Globus pallidus (tissue), 1 donor: Measurements from ENCODE around the gene SYCP1.
"Not testable (repeated sequence)": the region's sequence is repeated elsewhere in the genome, so short reads cannot be mapped to it uniquely, and the experiment has no call there.

ENCODE experiments used
- DNase-seq: peaks from one replicate; pipeline ENCODE4 v3.0.0-alpha.2; 2015; ENCODE audit warnings: low spot score

The SYCP1 gene

DNA sequence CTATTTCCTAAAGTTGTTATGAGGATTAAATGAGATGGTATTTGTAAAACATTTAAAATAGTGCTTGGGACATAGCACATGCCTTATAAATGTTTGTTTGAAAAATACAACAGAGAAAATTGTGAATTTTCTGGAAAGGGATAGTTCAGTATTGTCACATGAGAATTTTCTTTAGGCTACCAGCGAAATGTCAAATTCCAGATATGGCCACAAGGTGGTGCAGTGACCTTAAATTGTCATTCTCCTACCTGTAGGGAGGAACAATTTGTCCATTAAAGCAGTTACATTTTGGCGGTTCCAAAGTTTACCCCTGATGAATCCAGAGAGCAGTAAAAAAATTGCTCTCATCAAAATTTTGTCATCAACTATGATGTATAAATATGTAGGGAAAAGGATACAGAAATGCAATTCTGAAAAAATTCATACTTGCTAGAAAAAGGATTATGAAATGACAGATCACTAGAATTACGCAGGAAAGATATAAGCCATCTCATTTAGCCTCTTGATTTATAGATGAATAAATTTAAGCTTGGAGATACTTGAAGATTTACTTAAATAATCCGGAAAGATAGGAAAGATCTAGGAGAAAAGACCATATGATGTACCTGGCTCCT, 124.7 kb downstream of the SYCP1 start:
- DNase-seq: peak; percentile 17

DNA sequence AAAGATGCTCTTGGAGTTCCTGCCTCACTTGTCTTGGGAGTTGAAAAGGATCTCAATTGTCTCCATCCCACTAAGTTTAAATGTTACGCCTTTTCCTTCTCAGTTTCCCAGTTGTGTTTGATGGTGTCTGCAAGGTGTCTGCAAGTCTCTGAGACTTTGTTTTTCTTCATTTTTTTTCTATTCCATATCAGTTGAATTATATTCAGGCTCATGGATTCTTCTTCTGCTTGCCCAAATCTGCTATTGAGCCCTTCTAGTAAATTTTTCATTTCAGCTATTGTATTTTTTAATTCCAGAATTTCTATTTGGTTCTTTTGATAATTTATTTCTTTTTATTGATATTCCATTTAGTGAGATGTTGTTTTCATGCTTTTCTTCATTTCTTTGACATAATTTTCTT, 127.6 kb downstream of the SYCP1 start:
- DNase-seq: no peak

DNA sequence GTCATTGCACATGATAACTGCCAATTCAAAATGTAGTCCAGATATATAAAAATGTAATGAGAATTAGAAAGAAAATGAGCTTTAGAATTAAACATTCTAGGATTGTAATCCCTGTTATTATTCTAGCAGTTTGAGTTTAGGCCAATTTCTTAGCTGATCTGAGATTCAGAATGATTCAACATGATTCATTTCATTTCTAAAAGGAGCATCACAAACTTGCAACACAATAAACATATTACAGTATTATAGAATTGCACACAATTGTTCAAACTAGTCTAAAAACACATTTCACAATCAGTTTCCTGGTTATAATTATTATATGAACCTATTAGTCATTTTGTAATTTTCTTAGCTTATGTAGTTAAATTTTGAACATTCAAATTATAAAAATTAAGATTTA, 131.6 kb downstream of the SYCP1 start:
- no peak for DNase-seq

DNA sequence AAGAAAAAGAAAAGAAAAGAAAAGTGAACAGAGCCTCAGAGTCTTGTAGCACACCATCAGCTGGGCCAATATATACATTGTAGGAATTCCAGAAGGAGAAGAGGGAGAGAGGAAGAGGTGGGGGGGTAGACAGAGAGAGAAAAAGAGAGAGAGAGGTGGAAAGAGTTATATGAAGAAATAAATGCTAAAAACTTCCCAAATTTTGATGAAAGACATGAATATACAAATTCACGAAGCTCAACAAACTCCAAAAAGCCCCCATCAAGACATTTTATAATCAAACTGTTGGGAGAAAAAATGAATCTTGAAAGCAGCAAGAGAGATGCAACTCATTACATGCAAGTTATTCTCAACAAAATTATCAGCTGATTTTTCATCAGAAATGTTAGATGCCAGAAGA, 133.4 kb downstream of the SYCP1 start:
- DNase-seq: no peak

DNA sequence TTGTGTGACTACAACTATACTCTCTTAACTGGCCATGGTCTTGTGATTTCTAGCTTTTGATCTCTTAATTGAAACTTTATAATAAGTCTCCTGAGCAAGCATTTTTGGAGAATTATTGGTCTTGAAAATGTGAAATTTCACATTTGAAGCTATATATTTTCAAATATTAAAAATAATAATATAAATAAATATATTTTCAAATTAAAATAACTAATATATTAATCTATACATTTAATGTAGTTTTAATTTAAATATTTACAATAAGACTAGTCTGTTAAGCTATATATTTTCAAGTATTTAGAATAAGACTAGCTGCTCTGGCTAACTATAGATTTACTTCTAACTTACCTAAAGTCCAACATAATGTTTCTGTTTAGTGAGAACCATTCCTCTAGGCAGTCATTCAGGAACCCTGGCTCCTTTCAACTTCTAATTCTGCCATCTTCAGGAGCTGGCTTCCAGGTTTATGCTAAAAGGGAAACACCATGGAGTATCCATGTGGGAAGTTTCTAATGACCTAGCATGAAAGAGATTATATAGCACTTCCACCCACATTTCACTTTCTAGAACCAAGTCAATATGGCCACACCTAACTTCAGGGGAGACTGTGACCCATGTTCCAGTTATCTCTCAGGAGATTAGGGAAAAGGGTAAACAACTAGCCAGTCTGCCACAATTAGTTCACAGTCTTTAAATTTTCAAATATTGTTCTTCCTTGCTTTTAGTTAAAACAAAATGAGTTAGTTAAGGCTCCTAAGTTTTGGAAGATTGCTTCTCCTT, 143.0 kb downstream of the SYCP1 start:
- DNase-seq: no peak

DNA sequence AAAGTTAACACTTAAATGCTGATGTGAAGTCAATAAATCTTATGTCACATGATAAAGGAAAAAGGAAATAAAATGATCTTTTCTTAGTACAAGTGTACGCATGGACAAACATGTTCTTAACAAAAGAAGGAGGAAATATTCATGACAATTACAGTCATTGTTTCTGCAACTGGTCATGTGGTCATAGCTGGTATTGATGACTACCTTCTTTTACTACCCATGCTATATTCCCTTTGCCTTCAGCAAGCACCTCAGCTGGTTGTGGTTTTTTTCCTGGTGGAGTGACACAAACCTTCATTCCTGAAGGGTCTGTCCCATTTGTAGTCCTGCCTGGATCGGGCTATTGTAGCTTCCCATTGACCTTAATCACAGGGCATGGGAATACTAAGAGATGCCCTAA, 151.5 kb downstream of the SYCP1 start:
- no peak for DNase-seq

DNA sequence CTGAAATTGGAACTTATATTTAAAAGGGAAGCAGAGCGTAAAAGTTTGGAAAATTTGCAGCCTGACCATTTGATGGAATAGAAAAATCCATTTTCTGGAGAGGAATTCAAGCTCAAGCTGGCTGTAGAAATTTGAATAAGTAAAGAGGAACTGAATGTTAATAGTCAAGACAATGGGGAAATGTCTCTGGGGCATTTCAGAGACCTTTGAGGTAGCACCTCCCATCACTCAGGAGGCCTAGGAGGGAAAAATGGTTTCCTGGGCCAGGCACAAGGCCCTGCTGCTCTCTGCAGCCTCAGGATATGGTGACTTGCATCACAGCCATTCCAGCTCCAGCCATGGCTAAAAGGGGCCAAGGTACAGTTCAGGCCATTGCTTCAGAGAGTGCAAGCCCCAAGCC, 157.3 kb downstream of the SYCP1 start:
- no peak for DNase-seq

DNA sequence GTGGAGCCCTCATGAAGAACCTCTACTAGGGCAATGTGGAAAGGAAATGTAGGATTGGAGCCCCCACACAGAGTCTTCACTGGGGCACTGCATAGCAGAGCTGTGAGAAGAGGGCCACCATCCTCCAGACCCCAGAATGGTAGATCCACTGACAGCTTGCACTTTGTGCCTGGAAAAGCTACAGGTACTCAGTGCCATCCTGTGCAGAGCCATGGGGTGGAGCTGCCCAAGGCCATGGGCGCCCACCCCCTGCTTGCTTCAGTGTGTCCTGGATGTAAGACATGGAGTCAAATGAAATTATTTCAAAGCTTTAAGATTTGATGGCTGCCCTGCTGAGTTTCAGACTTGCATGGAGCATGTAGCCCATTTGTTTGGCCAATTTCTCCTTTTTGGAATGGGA, 157.8 kb downstream of the SYCP1 start:
- no peak for DNase-seq

DNA sequence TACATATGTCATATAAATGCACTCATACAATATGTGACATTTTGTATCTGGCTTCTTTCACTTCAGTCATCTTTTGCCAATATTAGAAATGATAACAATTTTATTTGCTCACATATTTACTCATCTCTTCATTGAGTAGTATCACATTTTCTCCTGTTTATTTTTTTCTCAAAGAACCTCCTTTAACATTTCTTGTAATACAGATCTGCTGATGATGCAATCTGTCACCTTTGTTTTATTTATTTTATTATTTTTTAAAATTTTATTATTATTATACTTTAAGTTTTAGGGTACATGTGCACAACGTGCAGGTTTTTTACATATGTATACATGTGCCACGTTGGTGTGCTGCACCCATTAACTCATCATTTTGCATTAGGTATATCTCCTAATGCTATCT, 159.1 kb downstream of the SYCP1 start:
- no peak for DNase-seq

DNA sequence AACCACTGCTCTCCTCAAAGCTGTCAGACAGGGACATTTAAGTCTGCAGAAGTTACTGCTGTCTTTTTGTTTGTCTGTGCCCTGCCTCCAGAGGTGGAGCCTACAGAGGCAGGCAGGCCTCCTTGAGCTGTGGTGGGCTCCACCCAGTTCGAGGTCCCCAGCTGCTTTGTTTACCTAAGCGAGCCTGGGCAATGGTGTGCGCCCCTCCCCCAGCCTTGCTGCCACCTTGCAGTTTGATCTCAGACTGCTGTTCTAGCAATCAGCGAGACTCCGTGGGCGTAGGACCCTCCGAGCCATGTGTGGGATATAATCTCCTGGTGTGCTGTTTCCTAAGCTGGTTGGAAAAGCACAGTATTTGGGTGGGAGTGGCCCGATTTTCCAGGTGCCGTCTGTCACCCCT, 164.9 kb downstream of the SYCP1 start:
- DNase-seq: not testable (repeated sequence)

DNA sequence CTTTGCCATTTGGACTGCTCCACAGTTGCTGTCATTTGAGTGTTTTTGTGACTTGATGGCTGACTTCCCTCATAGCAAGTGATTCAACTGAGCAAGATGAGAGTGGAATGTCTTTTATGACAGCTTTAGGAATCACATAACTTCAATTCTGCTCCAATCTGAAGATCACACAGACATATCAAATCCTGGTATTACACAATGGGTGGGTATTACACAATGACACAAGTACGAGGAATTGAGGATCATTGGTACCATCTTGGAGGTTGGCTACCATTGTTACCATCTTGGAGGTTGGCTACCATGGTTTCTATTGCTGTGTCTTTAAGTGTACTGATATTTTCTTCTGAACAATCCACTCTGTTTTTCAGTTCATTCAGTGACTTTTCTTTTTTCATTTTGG, 166.5 kb downstream of the SYCP1 start:
- no peak for DNase-seq

DNA sequence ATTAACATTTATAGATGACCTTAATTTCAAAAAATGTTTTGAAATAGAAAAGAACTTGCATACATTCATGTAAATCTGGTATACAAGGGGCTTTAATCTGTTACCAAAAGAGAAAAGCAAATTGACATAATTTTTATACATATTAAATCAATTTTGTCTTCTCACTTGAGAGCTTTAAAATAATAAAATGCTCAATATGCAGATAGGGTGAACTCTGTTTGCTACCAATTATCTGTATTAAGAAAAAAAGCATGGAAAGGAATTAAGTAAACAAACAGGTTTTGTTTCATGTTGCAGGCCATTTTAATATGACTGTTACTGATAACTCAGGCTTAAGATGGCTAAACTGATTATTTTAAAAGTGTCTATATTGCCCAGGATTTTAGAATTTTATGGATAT, 168.9 kb downstream of the SYCP1 start:
- DNase-seq: no peak

DNA sequence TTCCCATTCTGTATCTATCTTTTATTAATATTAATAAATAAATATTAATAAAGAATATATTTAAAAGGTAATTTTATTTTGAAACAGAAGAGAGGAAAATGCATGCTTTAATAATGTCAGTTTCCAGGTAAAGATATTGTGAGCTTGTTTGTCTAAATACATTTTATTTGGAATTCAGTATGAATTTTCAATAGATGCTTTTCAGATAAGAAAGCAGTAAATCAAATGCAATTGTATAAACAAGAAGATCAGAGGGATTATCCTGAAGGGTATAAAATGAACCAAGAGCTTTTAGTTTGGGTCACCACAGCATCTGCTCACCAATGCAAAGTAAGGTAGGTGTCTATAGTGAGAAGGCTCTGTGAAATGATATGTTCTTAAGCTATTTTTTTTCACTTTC, 174.9 kb downstream of the SYCP1 start, which contains the start of gene TSHB:
Gene TSHB (plus strand): TSS at position 301 of the 400 bp plus-strand sequence. CDS start 3,537 bp downstream, outside the sequence.
- DNase-seq: no peak

DNA sequence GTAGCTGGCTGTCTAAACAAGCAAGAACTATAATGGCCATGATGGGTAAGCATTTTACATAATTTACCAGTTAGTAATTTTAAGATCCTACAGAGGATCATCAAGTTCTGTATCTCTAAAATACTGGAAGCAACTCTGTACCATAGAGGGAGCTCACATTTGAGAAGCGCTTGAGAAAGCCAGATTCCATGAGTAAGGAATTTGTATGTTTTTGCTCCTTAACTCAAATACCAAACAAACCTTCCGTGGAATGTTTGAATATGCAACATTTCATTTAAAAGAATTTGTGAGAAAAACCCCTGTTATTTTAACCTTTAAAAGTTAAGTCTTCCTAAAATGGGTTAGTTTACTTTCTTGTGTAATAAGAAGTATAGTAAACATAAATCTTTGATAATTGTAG, 176.9 kb downstream of the SYCP1 start:
- DNase-seq: no peak

DNA sequence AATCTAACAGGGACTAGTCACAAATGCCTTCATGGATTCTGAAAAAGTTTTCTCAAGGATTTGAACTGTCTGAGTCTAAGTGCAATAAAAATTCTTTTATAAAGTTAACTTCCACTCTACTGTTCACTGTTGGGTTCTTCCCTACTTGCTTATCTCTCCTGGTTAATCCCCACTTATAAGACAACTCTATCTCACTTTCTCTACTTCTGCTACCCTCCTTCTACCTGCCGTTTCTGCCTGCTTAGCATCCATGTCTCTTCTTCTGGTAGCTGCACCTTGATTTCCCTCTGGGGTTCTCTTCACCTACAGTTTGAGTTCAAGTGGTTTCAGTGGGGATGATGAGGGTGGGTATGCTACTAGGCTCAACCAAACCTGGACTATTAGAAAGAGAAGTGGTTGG, 181.0 kb downstream of the SYCP1 start:
- no peak for DNase-seq

DNA sequence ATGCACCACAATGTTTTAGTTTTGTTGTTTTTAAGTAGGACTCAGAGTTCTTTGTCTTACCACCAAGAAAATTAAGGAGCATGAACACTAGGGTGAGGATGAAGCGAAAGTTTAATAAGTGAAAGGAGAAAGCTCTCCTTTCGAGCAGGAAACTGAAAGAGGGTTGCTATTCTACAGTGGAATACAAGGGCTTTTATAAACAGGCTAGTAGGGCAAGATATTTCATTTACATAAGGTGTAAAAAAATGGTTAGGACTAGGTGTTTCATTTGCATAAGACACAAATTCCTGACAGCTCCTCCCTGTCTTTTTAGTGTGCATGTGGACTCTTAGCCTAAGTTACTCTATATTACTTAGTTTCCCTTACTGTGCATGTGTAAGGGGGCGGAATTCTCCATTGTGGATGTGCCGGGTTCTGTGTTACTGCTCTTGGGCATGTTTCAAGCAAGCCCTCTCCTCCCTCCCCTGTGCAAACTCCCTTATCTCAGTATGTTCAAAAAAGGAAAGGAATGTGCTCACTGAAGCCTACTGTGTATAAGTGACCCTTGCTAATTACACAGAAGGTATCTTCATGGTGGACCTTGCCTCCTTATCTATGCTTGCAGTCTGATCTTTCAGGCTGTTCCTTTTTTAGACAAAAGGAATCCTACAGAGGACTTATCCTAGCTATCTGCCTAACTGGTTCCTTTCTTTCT, 182.3 kb downstream of the SYCP1 start:
- no peak for DNase-seq

DNA sequence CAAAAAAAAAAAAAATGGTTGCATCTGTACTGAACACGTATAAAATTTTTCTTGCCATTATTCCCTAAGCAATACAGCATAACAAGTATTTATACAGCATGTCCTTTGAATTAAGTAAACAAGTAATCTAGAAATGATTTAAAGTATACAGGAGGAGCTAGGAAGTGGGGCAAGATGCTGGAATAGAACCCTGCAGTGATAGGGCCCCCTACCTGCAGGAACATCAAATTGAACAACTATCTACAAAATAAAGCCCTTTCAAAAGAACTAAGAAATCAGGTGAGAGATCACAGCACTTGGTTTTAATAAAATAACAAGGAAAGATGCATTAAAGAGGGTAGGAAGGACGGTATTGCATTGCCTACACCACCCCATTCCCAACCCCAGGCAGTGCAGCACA, 185.8 kb downstream of the SYCP1 start:
- DNase-seq: no peak

DNA sequence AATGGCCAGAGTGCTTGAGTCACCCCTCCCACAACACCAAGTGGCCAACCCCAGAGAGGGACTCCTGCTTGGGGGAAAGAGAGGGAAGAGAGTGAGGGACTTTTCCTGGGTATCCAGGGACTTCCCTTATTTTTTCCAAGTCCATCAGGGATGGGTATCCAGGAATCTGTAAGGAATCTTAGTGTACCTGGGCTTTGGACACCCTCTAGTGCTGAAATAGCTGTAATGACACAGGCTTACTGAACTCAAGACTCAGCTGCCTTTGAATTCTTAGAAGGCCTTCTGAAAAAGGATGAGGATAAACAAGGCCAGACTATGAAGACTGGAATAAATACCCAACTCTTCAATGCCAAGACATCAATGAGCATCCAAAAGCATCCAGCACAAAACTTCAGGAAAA, 187.0 kb downstream of the SYCP1 start:
- no peak for DNase-seq
